ENCODE data around the gene CTSV. TPM values are rescaled to one million over a fixed set of nuclear protein-coding genes. Genes with fewer than 3 reads are reported as not detected.
"Not testable (repeated sequence)": the region's sequence is repeated elsewhere in the genome, so short reads cannot be mapped to it uniquely, and the experiment has no call there.

The CTSV gene
- total RNA-seq, 1 donor from 2014 or later: 1.5 TPM

DNA sequence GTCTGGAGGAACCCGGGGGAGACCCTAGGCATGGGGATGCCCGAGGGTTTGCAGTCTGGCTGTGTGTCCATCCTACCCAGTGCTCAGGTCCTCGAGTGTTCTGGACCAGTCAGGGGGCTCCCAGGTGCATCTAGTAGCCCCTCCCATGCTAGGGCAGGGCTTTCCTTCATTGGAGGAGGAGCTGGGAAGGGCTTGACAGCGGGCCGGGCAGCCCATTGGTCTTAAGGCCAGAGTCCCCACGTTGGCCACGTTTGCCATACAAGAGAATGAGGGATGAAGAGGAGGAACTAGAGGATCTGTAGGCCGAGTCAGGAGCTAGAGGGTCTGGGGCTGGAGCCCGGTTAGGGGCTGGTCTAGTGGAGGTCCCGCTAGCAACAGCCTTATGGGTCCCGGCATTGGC, 37.3 kb upstream of the CTSV start:
- Histone ChIP-seq H3K4me3 (no peak overlapping the region), H3K27me3 (no peaks in the 10 kb centered on the region), H3K4me1 (no peaks in the 10 kb centered on the region), H3K9me3 (no peaks in the 10 kb centered on the region), H3K27ac (no peak overlapping the region), H3K36me3 (no peaks in the 10 kb centered on the region)
- intact Hi-C loops (cut with DNase I): no loop called here
- DNase-seq (ENCODE audit: extremely low spot score in 2 of 2): no peak
- TF ChIP-seq POLR2A (IDR thresholded peaks at IDR 0.05): no peak
- TF ChIP-seq, protein P1, sequence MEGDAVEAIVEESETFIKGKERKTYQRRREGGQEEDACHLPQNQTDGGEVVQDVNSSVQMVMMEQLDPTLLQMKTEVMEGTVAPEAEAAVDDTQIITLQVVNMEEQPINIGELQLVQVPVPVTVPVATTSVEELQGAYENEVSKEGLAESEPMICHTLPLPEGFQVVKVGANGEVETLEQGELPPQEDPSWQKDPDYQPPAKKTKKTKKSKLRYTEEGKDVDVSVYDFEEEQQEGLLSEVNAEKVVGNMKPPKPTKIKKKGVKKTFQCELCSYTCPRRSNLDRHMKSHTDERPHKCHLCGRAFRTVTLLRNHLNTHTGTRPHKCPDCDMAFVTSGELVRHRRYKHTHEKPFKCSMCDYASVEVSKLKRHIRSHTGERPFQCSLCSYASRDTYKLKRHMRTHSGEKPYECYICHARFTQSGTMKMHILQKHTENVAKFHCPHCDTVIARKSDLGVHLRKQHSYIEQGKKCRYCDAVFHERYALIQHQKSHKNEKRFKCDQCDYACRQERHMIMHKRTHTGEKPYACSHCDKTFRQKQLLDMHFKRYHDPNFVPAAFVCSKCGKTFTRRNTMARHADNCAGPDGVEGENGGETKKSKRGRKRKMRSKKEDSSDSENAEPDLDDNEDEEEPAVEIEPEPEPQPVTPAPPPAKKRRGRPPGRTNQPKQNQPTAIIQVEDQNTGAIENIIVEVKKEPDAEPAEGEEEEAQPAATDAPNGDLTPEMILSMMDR (IDR thresholded peaks at IDR 0.05): no peak
- no peak for TF ChIP-seq POLR2AphosphoS5 (IDR thresholded peaks at IDR 0.05; ENCODE audit: insufficient read depth in 1 of 2, low read depth in 1 of 2)

- TF ChIP-seq POLR2A (IDR thresholded peaks at IDR 0.05): no peak
- TF ChIP-seq, protein P1 (IDR thresholded peaks at IDR 0.05): no peak
- no peak for TF ChIP-seq POLR2AphosphoS5 (IDR thresholded peaks at IDR 0.05; ENCODE audit: insufficient read depth in 1 of 2, low read depth in 1 of 2)
- no peaks in the 10 kb centered on the region for H3K4me1 ChIP-seq
Measured at GRCh38 chr9:97075289-97075985, 36.5 kb upstream of the CTSV start.

DNA sequence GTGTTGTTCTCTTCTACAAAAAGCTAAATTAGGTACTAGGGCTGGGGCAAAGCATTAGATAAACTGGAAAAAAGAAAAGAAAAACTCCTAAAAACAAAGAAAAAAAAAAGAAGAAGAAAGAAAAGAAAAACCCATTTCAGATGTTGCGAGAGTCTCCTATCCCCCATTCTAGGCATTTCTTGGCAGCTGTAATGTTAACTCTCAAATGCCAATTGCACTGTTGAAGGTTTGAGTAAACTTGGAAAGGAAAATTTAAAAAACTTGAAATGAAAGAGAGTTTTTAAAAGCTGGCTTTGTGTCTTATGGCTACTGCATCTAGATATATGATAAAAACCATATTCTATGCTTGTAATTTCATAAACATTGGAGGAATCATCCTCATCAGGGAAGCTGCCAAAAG, 34.6 kb upstream of the CTSV start:
- TF ChIP-seq POLR2AphosphoS5 (IDR thresholded peaks at IDR 0.05; ENCODE audit: insufficient read depth in 1 of 2, low read depth in 1 of 2) (no peak), POLR2A (IDR thresholded peaks at IDR 0.05) (no peak)
- TF ChIP-seq, protein P1 (IDR thresholded peaks at IDR 0.05): no peak
- Histone ChIP-seq H3K27ac (no peak overlapping the region), H3K4me1 (no peaks in the 10 kb centered on the region), H3K4me3 (no peak overlapping the region), H3K27me3 (no peaks in the 10 kb centered on the region), H3K9me3 (no peaks in the 10 kb centered on the region), H3K36me3 (no peaks in the 10 kb centered on the region)
- DNase-seq (ENCODE audit: extremely low spot score in 2 of 2): no peak
- intact Hi-C loops (cut with DNase I): no loop called here

More at GRCh38 chr9:97075289-97075985, 36.5 kb upstream of the CTSV start:
- Histone ChIP-seq H3K4me3 (no peak overlapping the region), H3K9me3 (no peaks in the 10 kb centered on the region), H3K27ac (no peak overlapping the region), H3K36me3 (no peaks in the 10 kb centered on the region), H3K27me3 (no peaks in the 10 kb centered on the region)
- intact Hi-C loops (cut with DNase I): no loop called here
- DNase-seq (ENCODE audit: extremely low spot score in 2 of 2): no peak

GRCh38 chr9:97072285-97072776, 33.4 kb upstream of the CTSV start:
- no peaks in the 10 kb centered on the region for H3K36me3 ChIP-seq
- H3K4me1 ChIP-seq: no peaks in the 10 kb centered on the region
- H3K27ac ChIP-seq: no peak overlapping the region
- no peak for DNase-seq (ENCODE audit: extremely low spot score in 2 of 2)
- H3K4me3 ChIP-seq: no peak overlapping the region
- no peaks in the 10 kb centered on the region for H3K9me3 ChIP-seq
- intact Hi-C loops (cut with DNase I): no loop called here
- H3K27me3 ChIP-seq: no peaks in the 10 kb centered on the region
- no peak for TF ChIP-seq POLR2AphosphoS5 (IDR thresholded peaks at IDR 0.05; ENCODE audit: insufficient read depth in 1 of 2, low read depth in 1 of 2)
- TF ChIP-seq, protein P1 (IDR thresholded peaks at IDR 0.05): no peak
- TF ChIP-seq POLR2A (IDR thresholded peaks at IDR 0.05): no peak

GRCh38 chr9:97070325-97070724, 31.4 kb upstream of the CTSV start:
- H3K4me3 ChIP-seq; H3K4me1 ChIP-seq; intact Hi-C loops (cut with DNase I); H3K9me3 ChIP-seq; H3K27ac ChIP-seq; DNase-seq (ENCODE audit: extremely low spot score in 2 of 2); H3K36me3 ChIP-seq; H3K27me3 ChIP-seq: not testable (repeated sequence)
